ENCODE data around the gene SLC17A5.
"Not testable (repeated sequence)": the region's sequence is repeated elsewhere in the genome, so short reads cannot be mapped to it uniquely, and the experiment has no call there.

DNA sequence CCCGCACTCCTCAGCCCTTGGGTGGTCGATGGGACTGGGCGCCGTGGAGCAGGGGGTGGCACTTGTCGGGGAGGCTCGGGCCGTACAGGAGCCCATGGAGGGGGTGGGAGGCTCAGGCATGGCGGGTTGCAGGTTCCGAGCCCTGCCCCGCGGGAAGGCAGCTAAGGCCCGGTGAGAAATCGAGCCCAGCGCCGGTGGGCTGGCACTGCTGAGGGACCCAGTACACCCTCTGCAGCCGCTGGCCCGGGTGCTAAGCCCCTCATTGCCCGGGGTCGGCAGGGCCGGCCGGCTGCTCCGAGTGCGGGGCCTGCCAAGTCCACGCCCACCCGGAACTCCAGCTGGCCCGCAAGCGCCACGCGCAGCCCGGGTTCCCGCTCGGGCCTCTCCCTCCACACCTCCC is 81.3 kb downstream of the SLC17A5 start:
- TF ChIP-seq CREB1 (IDR thresholded peaks at IDR 0.05; ENCODE audit: low read depth); RB1 (IDR thresholded peaks at IDR 0.05; ENCODE audit: borderline replicate concordance): not testable (repeated sequence)
